ENCODE results near the gene BMP2.

Gene BMP2

DNA sequence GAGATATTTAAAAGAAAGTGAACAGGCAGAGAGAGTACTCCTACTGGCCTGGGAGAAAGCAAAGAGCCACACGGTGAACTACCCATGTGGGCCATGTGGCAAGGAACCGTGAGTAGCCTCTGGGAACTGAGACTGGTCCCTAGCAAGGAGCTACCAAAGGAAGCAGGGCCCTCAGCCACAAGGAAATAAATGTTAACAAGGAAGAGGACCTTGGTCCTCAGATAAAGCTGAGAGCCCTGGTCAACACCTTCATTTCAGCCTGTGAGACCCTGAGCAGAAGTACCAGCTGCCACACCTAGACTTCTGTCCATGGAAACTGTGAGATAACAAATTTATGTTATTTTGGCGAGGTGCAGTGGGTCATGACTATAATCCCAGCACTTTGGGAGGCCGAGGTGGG is 25.3 kb downstream of the BMP2 start:
- H3K27ac ChIP-seq (ENCODE audit: insufficient read depth, low read length, poor library complexity, severe bottlenecking): no peak overlapping the region
- H3K4me1 ChIP-seq (ENCODE audit: control insufficient read depth, insufficient read depth, low read length, poor library complexity, severe bottlenecking): no peaks in the 10 kb centered on the region
- no peaks in the 10 kb centered on the region for H3K27me3 ChIP-seq (replicated peaks; ENCODE audit: control insufficient read depth, insufficient read depth, low read length, poor library complexity, severe bottlenecking)
- DNase-seq: no peak
- H3K9me3 ChIP-seq (ENCODE audit: control insufficient read depth, low read length): no peaks in the 10 kb centered on the region
- no peak overlapping the region for H3K4me3 ChIP-seq (ENCODE audit: insufficient read depth, low read depth, low read length, poor library complexity, severe bottlenecking)
- no peaks in the 10 kb centered on the region for H3K36me3 ChIP-seq (ENCODE audit: control insufficient read depth, insufficient read depth, low read length)

DNA sequence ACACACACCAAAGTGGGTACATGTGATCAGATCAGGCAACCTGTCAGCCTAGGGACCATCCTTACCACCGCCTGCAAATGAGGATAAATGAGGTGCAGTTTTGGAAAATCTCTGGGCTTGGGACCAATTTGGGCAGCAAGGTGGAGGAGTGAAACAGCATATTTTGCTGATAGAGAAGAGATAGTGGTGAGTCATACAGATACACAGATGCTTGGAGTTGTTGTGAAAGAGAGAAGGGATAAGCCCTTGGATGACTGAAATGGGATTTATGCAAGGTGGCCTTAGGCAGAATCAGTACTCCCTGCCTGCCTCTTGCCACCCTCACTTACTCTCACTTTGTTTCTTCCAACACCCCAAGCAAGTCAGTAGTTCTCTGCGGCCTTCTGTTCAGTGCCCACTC is 34.7 kb downstream of the BMP2 start:
- H3K4me3 ChIP-seq (ENCODE audit: insufficient read depth, low read depth, low read length, poor library complexity, severe bottlenecking): no peak overlapping the region
- no peaks in the 10 kb centered on the region for H3K36me3 ChIP-seq (ENCODE audit: control insufficient read depth, insufficient read depth, low read length)
- no peaks in the 10 kb centered on the region for H3K9me3 ChIP-seq (ENCODE audit: control insufficient read depth, low read length)
- no peaks in the 10 kb centered on the region for H3K27me3 ChIP-seq (replicated peaks; ENCODE audit: control insufficient read depth, insufficient read depth, low read length, poor library complexity, severe bottlenecking)
- H3K27ac ChIP-seq (ENCODE audit: insufficient read depth, low read length, poor library complexity, severe bottlenecking): no peak overlapping the region
- DNase-seq: no peak
- H3K4me1 ChIP-seq (ENCODE audit: control insufficient read depth, insufficient read depth, low read length, poor library complexity, severe bottlenecking): no peaks in the 10 kb centered on the region

DNA sequence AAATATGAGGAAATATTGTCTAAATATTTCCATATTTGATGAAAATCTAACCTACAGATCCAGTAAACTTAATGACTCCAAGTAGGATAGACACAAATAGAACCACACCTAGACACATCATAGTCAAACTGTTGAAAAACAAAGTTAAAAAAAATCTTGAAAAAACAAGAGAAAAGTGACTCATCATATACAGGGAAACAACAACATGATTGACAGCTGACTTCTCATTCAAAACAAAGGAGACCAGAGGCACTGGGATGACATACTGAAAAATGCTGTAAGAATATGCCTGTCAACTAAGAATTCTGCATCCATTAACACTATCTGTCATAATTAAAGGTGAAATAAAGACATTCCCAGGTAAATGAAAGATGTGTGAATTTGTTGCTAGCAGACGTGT is 38.8 kb downstream of the BMP2 start:
- DNase-seq: no peak
- Histone ChIP-seq H3K27ac (ENCODE audit: insufficient read depth, low read length, poor library complexity, severe bottlenecking) (no peak overlapping the region), H3K4me3 (ENCODE audit: insufficient read depth, low read depth, low read length, poor library complexity, severe bottlenecking) (no peak overlapping the region)

DNA sequence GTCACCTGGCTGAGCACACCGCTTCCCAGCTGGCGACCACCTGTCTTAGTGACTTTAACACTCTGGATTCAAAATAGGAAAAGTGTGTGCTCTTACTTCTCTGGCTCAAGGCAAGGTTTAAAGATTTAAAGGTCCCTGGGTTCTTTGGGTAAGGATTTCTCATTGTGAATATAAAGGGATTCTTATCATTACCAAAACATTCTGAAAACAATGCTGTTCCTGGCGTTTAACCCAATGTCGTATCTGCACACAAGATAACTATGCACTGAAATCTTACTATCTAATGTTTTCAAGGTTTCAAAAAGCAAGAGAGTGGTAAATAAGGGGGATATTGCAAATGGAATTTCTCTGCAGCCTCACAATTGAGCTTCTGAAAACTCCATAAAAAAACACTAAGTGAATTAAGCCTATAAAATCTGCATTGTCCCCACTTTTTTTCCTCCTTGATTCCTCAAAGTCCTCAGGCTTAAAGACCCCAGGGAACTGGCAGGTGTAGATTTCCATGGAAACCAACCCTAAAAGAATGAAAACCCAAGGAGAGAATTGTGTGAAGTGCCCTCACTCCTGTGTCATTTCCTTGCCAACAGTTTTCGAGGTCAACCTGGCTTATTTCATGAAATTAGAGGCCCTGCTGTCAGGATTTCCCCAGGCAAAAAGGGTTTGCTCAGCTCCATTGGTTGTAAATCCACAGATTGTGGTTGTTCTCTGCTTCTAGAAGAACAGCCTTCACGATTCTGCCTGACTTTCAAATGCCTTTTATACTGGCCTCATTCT is 44.0 kb downstream of the BMP2 start:
- Histone ChIP-seq H3K9me3 (ENCODE audit: control insufficient read depth, low read length) (no peaks in the 10 kb centered on the region), H3K27me3 (replicated peaks; ENCODE audit: control insufficient read depth, insufficient read depth, low read length, poor library complexity, severe bottlenecking) (no peaks in the 10 kb centered on the region), H3K27ac (ENCODE audit: insufficient read depth, low read length, poor library complexity, severe bottlenecking) (no peak overlapping the region), H3K36me3 (ENCODE audit: control insufficient read depth, insufficient read depth, low read length) (no peaks in the 10 kb centered on the region), H3K4me1 (ENCODE audit: control insufficient read depth, insufficient read depth, low read length, poor library complexity, severe bottlenecking) (no peaks in the 10 kb centered on the region), H3K4me3 (ENCODE audit: insufficient read depth, low read depth, low read length, poor library complexity, severe bottlenecking) (no peak overlapping the region)
- no peak for DNase-seq

More for the DNA sequence above, 38.8 kb downstream of the BMP2 start:
- Histone ChIP-seq H3K36me3 (ENCODE audit: control insufficient read depth, insufficient read depth, low read length) (no peaks in the 10 kb centered on the region), H3K4me1 (ENCODE audit: control insufficient read depth, insufficient read depth, low read length, poor library complexity, severe bottlenecking) (no peaks in the 10 kb centered on the region), H3K27me3 (replicated peaks; ENCODE audit: control insufficient read depth, insufficient read depth, low read length, poor library complexity, severe bottlenecking) (no peaks in the 10 kb centered on the region), H3K9me3 (ENCODE audit: control insufficient read depth, low read length) (no peaks in the 10 kb centered on the region)

DNA sequence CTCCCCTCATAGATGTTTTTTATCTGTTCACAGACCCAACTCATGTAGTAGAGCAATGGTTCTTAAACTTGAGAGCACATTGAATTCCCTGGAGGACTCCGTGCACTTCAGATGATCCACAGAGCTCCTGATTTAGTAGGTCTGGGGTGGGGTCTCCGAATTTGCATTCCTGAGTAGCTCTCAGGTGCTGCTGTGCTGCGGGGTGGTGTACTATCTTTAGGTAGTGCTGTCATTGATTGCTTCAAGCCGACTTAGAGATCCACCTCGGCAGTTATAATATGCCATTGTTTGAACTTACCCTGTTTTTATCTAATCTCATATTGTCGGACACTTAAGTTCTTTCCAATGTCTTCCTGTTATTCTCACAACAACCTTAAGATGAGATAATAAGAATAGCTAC is 45.0 kb downstream of the BMP2 start:
- no peaks in the 10 kb centered on the region for H3K9me3 ChIP-seq (ENCODE audit: control insufficient read depth, low read length)
- no peak overlapping the region for H3K4me3 ChIP-seq (ENCODE audit: insufficient read depth, low read depth, low read length, poor library complexity, severe bottlenecking)
- no peaks in the 10 kb centered on the region for H3K36me3 ChIP-seq (ENCODE audit: control insufficient read depth, insufficient read depth, low read length)
- no peak overlapping the region for H3K27ac ChIP-seq (ENCODE audit: insufficient read depth, low read length, poor library complexity, severe bottlenecking)
- H3K27me3 ChIP-seq (replicated peaks; ENCODE audit: control insufficient read depth, insufficient read depth, low read length, poor library complexity, severe bottlenecking): no peaks in the 10 kb centered on the region
- H3K4me1 ChIP-seq (ENCODE audit: control insufficient read depth, insufficient read depth, low read length, poor library complexity, severe bottlenecking): no peaks in the 10 kb centered on the region
- DNase-seq: no peak

DNA sequence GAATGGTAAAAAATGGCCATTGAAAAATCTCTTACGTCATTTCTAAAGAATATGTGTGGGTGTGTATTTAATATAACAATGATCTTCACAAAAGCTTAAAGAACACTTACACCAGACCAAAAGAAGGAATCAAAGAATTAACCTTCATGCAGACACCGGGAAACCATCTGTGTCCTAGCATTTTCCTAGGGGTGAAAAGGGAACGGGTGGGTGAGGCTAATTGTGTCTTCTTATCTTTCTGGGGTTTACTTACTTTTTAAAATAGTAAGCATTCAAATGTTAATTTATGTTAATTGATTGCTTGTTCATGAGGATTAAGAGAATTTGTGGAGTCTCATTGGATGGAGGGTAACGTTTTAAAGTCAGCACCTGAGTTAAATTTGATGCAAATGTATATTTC is 47.5 kb downstream of the BMP2 start:
- H3K9me3 ChIP-seq (ENCODE audit: control insufficient read depth, low read length): no peaks in the 10 kb centered on the region
- H3K4me3 ChIP-seq (ENCODE audit: insufficient read depth, low read depth, low read length, poor library complexity, severe bottlenecking): no peak overlapping the region
- no peak for DNase-seq
- H3K36me3 ChIP-seq (ENCODE audit: control insufficient read depth, insufficient read depth, low read length): no peaks in the 10 kb centered on the region
- H3K27ac ChIP-seq (ENCODE audit: insufficient read depth, low read length, poor library complexity, severe bottlenecking): no peak overlapping the region
- no peaks in the 10 kb centered on the region for H3K4me1 ChIP-seq (ENCODE audit: control insufficient read depth, insufficient read depth, low read length, poor library complexity, severe bottlenecking)
- H3K27me3 ChIP-seq (replicated peaks; ENCODE audit: control insufficient read depth, insufficient read depth, low read length, poor library complexity, severe bottlenecking): no peaks in the 10 kb centered on the region

DNA sequence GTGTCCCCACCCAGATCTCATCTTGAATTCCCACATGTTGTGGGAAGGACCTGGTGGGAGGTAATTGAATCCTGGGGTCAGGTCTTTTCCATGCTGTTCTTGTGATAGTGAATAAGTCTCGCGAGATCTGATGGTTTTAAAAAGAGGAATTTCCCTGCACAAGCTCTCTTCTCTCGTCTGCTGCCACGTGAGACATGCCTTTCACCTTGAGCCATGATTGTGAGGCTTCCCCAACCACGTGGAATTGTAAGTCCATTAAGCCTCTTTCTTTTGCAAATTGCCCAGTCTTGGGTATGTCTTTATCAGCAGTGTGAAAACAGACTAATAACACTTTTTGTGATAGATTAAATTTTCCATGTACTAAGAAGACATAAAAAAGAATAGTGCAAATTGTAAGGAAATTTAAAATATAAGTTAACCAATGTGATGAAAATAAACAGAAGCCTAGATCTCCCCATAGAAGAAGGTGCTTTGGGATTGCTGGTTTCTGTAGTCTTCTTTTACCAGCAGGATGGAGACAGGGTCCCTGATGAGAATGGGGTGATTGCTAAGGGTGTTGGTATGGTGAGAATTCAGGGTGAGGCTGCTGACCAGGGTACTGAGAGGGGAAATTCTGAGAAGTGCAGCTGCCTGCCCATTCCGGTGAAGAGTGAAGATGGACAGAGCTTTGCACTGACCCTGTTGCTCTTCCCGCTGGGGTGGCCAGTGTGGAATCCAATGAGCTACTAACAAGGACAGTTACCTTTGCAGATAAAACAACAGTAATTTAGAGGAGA is 50.7 kb downstream of the BMP2 start:
- H3K27me3 ChIP-seq (replicated peaks; ENCODE audit: control insufficient read depth, insufficient read depth, low read length, poor library complexity, severe bottlenecking): no peaks in the 10 kb centered on the region
- H3K9me3 ChIP-seq (ENCODE audit: control insufficient read depth, low read length): no peaks in the 10 kb centered on the region
- no peak overlapping the region for H3K4me3 ChIP-seq (ENCODE audit: insufficient read depth, low read depth, low read length, poor library complexity, severe bottlenecking)
- no peak overlapping the region for H3K27ac ChIP-seq (ENCODE audit: insufficient read depth, low read length, poor library complexity, severe bottlenecking)
- H3K36me3 ChIP-seq (ENCODE audit: control insufficient read depth, insufficient read depth, low read length): no peaks in the 10 kb centered on the region
- H3K4me1 ChIP-seq (ENCODE audit: control insufficient read depth, insufficient read depth, low read length, poor library complexity, severe bottlenecking): no peaks in the 10 kb centered on the region
- no peak for DNase-seq

DNA sequence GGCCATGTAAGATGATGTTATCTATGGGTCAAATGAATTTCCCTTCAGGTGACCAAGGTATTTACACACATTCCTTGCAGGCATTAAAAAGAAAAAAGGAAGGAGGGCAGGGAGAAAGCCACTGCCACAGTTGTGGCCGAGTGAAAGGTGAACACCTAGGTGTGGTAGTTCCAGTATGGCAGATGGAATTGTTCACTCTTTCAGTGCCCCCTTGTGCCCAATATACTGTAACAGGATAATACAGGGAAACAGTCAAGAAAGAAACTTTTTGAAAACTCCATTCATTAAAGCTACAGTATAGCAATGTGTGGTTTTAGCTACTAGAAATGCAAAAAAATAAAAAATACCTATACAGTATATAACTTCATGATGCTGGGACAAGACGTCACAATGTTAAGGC is 52.1 kb downstream of the BMP2 start:
- Histone ChIP-seq H3K4me3 (ENCODE audit: insufficient read depth, low read depth, low read length, poor library complexity, severe bottlenecking) (no peak overlapping the region), H3K27ac (ENCODE audit: insufficient read depth, low read length, poor library complexity, severe bottlenecking) (no peak overlapping the region), H3K9me3 (ENCODE audit: control insufficient read depth, low read length) (no peaks in the 10 kb centered on the region), H3K4me1 (ENCODE audit: control insufficient read depth, insufficient read depth, low read length, poor library complexity, severe bottlenecking) (no peaks in the 10 kb centered on the region), H3K36me3 (ENCODE audit: control insufficient read depth, insufficient read depth, low read length) (no peaks in the 10 kb centered on the region), H3K27me3 (replicated peaks; ENCODE audit: control insufficient read depth, insufficient read depth, low read length, poor library complexity, severe bottlenecking) (no peaks in the 10 kb centered on the region)
- DNase-seq: no peak

DNA sequence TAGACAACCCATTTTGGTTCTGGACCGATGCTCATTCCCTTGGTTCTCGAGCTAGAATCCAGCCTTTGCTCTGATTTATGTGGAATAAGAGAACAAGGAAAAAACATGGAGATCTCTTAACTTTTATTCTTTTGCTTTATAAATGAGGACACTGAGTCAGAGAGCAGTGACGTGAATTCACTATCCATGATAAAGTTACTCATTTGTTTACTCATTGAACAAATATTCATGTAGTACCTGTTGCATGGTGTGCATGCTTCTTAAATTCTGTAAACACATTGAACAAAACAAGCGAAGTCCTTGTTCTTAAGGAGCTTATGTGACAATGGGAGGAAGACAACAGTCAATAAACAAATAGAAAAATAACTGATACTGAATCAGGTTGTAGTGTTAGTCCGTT is 56.9 kb downstream of the BMP2 start:
- no peaks in the 10 kb centered on the region for H3K36me3 ChIP-seq (ENCODE audit: control insufficient read depth, insufficient read depth, low read length)
- H3K9me3 ChIP-seq (ENCODE audit: control insufficient read depth, low read length): no peaks in the 10 kb centered on the region
- no peaks in the 10 kb centered on the region for H3K4me1 ChIP-seq (ENCODE audit: control insufficient read depth, insufficient read depth, low read length, poor library complexity, severe bottlenecking)
- H3K27me3 ChIP-seq (replicated peaks; ENCODE audit: control insufficient read depth, insufficient read depth, low read length, poor library complexity, severe bottlenecking): no peaks in the 10 kb centered on the region
- H3K27ac ChIP-seq (ENCODE audit: insufficient read depth, low read length, poor library complexity, severe bottlenecking): no peak overlapping the region
- no peak overlapping the region for H3K4me3 ChIP-seq (ENCODE audit: insufficient read depth, low read depth, low read length, poor library complexity, severe bottlenecking)
- no peak for DNase-seq

DNA sequence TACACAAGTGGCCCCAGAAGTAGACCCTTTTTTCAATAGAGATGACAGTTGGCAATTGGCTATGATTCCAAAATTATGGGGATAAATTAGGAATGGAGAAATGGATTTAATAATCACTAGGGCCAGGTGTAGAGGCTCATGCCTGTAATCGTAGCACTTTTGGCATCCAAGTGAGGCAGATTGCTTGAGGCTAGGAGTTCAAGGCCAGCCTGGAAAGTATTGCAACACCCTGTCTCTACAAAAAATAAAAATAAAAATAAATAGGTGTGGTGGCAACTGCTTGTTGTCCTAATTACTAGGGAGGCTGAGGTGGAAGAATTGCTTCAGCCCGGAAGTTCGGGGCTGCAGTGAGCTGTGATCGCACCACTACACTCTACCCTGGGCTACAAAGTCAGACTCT is 60.0 kb downstream of the BMP2 start:
- Histone ChIP-seq H3K36me3 (ENCODE audit: control insufficient read depth, insufficient read depth, low read length) (no peaks in the 10 kb centered on the region), H3K27ac (ENCODE audit: insufficient read depth, low read length, poor library complexity, severe bottlenecking) (no peak overlapping the region), H3K9me3 (ENCODE audit: control insufficient read depth, low read length) (no peaks in the 10 kb centered on the region), H3K4me3 (ENCODE audit: insufficient read depth, low read depth, low read length, poor library complexity, severe bottlenecking) (no peak overlapping the region), H3K27me3 (replicated peaks; ENCODE audit: control insufficient read depth, insufficient read depth, low read length, poor library complexity, severe bottlenecking) (no peaks in the 10 kb centered on the region), H3K4me1 (ENCODE audit: control insufficient read depth, insufficient read depth, low read length, poor library complexity, severe bottlenecking) (no peaks in the 10 kb centered on the region)
- DNase-seq: no peak

All from effector memory CD4-positive, alpha-beta T cell (primary cell).